Putamen (tissue), 1 donor: Measurements from ENCODE around the gene VWA8.
"Not testable (repeated sequence)": the region's sequence is repeated elsewhere in the genome, so short reads cannot be mapped to it uniquely, and the experiment has no call there.

Source experiments
- DNase-seq: peaks from one replicate; pipeline ENCODE4 v3.0.0-alpha.2; 2016; ENCODE audit warnings: low spot score

The VWA8 gene

GRCh38 chr13:41552031-41552430, 408.9 kb downstream of the VWA8 start:
- DNase-seq = no peak

GRCh38 chr13:41550276-41550675, 410.6 kb downstream of the VWA8 start:
- DNase-seq = no peak

- DNase-seq = no peak
Observed at GRCh38 chr13:41549491-41549890, 411.4 kb downstream of the VWA8 start.

GRCh38 chr13:41548910-41549309, 412.0 kb downstream of the VWA8 start:
- no peak for DNase-seq

GRCh38 chr13:41548031-41548430, 412.9 kb downstream of the VWA8 start:
- DNase-seq = no peak

GRCh38 chr13:41547251-41548000, 413.5 kb downstream of the VWA8 start:
- peak; percentile 97 for DNase-seq

GRCh38 chr13:41546372-41547190, 414.3 kb downstream of the VWA8 start:
- peak; percentile 37 for DNase-seq

- no peak for DNase-seq
Observed at GRCh38 chr13:41545432-41545707, 415.5 kb downstream of the VWA8 start.

GRCh38 chr13:41543664-41544300, 417.1 kb downstream of the VWA8 start:
- DNase-seq = no peak

- not testable (repeated sequence) for DNase-seq
Observed at GRCh38 chr13:41542799-41543198, 418.1 kb downstream of the VWA8 start.

- DNase-seq = no peak
Observed at GRCh38 chr13:41542281-41542680, 418.6 kb downstream of the VWA8 start.

GRCh38 chr13:41541142-41541938, 419.6 kb downstream of the VWA8 start:
- no peak for DNase-seq

- not testable (repeated sequence) for DNase-seq
Observed at GRCh38 chr13:41540240-41540639, 420.7 kb downstream of the VWA8 start.

- no peak for DNase-seq
Observed at GRCh38 chr13:41533266-41534052, 427.4 kb downstream of the VWA8 start.

GRCh38 chr13:41528021-41528420, 432.9 kb downstream of the VWA8 start:
- DNase-seq = no peak

- no peak for DNase-seq
Observed at GRCh38 chr13:41520660-41521630, 440.0 kb downstream of the VWA8 start.

- no peak for DNase-seq
Observed at GRCh38 chr13:41520016-41520659, 440.8 kb downstream of the VWA8 start.
